Adrenal gland (tissue), 12 donors: ENCODE measurements around the gene FAM131C. TPM values are rescaled to one million over a fixed set of nuclear protein-coding genes. Genes with fewer than 3 reads are reported as not detected.

Experiments used
- DNase-seq, 7 donors: peaks; one replicate each; pipeline ENCODE4 v3.0.0-alpha.2; 2019 to 2020
- H3K27ac ChIP-seq, 5 donors: fragments of 200-600 bp; sonication (generic) in 4 of 5; 1 replicate in 3 of 5; 2 replicates in 2 of 5; pipeline versions ENCODE4 v1.5.1 to v1.8.0; 2016 to 2020; ENCODE audit warnings: mild to moderate bottlenecking in 1 of 5
- H3K27me3 ChIP-seq: fragments of 200-600 bp; 2 replicates; pipeline ENCODE4 v1.8.0; 2021
- H3K36me3 ChIP-seq, 2 donors: fragments of 200-600 bp; replicated peaks in 1 of 2; 1 replicate in 1 of 2; 2 replicates in 1 of 2; pipeline versions ENCODE4 v1.5.1 to v1.8.0; 2018 to 2022
- H3K4me1 ChIP-seq, 2 donors: fragments of 200-600 bp; replicated peaks in 1 of 2; 1 replicate in 1 of 2; 2 replicates in 1 of 2; pipeline versions ENCODE4 v1.5.1 to v1.8.0; 2018 to 2021
- H3K4me3 ChIP-seq, 4 donors: fragments of 200-600 bp; sonication (generic) in 3 of 4; one replicate each; pipeline ENCODE4 v1.5.1; 2016 to 2018
- H3K9me3 ChIP-seq, 3 donors: fragments of 200-600 bp; sonication (generic) in 1 of 3; replicated peaks in 1 of 3; 1 replicate in 2 of 3; 2 replicates in 1 of 3; pipeline versions ENCODE4 v1.5.1 to v1.8.0; 2016 to 2021
- CTCF ChIP-seq, 6 experiments: fragments of 450-650 bp in 4 of 6; fragments of 200-600 bp in 2 of 6; sonication (generic) in 1 of 6; IDR thresholded peaks; 1 replicate in 5 of 6; 2 replicates in 1 of 6; pipeline versions ENCODE4 v1.5.1 to v1.8.0; 2016 to 2021; ENCODE audit warnings: antibody characterized with exemption in 6 of 6, mild to moderate bottlenecking in 2 of 6, moderate library complexity in 1 of 6
- POLR2A ChIP-seq, 2 donors: fragments of 450-650 bp; IDR thresholded peaks; one replicate each; pipeline ENCODE4 v1.6.1; 2017; ENCODE audit warnings: antibody characterized with exemption in 2 of 2, mild to moderate bottlenecking in 2 of 2, moderate library complexity in 1 of 2
- WGBS, 4 donors: extraction: QIAGEN DNeasy Blood & Tissue Kit in 2 of 4; methylation state at CpG; one replicate each; pipeline versions ENCODE4 v1.1.5 to v1.1.7; 2013 to 2017; 5-methylcytosine and 5-hydroxymethylcytosine counted together
- intact Hi-C, 2 donors: fragments of 100-400 bp; cut with DNase I; formaldehyde crosslinking; loops; one replicate each; pipeline versions ENCODE4 v1.14.1 to v1.15.0; 2022 to 2023
- polyA plus RNA-seq, 3 donors: library from polyadenylated mRNA; stranded (reverse); fragments of 200-250 nt in 2 of 3; fragments of 350-450 nt in 1 of 3; fragmentation: Illumina TruSeq in 1 of 3; extraction: RNeasy Lipid Tissue Mini Kit (QIAGEN cat#74804) in 1 of 3; gene quantifications; one replicate each; pipeline ENCODE4 v1.2.3, GENCODE V29; 2013 to 2014
- total RNA-seq, 9 donors: library from RNA; depleted of rRNA in 4 of 9; stranded (reverse); fragments of >200 nt in 4 of 9; fragments of 120-200 nt in 1 of 9; fragmentation: NEBNext Ultra II Directional in 1 of 9; extraction: Animal tissue kit (Norgen Biotek cat#: 25700) in 1 of 9; gene quantifications; one replicate each; pipeline versions ENCODE4 v1.1.0 to v1.2.4, GENCODE V29; 2013 to 2023
- donor health status: healthy with polysubstance abuse.
- donor health status: Bipolar disorder and iron deficiency.
- donor health status: DM: yes; HTN: yes; CAD: no.
- donor health status: DM: no; HTN: no; CAD: no.
- donor health status: DM: no; HTN: no; CAD: no.
- donor health status: DM: yes; HTN: yes; CAD: no.

Gene FAM131C
- total and polyA plus RNA-seq, 12 donors, result 3.0 to 12.0 (median 4.9) TPM

GRCh38 chr1:16071614-16072013 is 1.8 kb downstream of the FAM131C start:
- WGBS, 4 donors, result 91 to 96% (median 94%) methylated on average over 5 to 6 of the region's 6 CpGs
- H3K27ac ChIP-seq, result no peak overlapping the region
- no peaks in the 10 kb centered on the region for H3K27me3 ChIP-seq
- peaks cover 40 to 55% of the 10 kb centered on the region in 2 donors for H3K4me1 ChIP-seq
- H3K9me3 ChIP-seq, result no peaks in the 10 kb centered on the region
- no peak for DNase-seq
- TF ChIP-seq POLR2A (IDR thresholded peaks at IDR 0.05) (no peak), CTCF (IDR thresholded peaks at IDR 0.05) (no peak)
- no peak overlapping the region for H3K4me3 ChIP-seq
- intact Hi-C loops, result no loop called here
- no peaks in the 10 kb centered on the region for H3K36me3 ChIP-seq

GRCh38 chr1:16070640-16071355 is 2.7 kb downstream of the FAM131C start:
- Histone ChIP-seq H3K36me3 (no peaks in the 10 kb centered on the region), H3K4me3 (no peak overlapping the region), H3K27me3 (no peaks in the 10 kb centered on the region), H3K27ac (no peak overlapping the region), H3K9me3 (no peaks in the 10 kb centered on the region), H3K4me1 (peaks cover 32 to 47% of the 10 kb centered on the region in 2 donors)
- intact Hi-C loops, result no loop called here
- 88 to 99% (median 95%) methylated on average over 7 to 9 of the region's 9 CpGs for WGBS, 4 donors
- TF ChIP-seq CTCF (IDR thresholded peaks at IDR 0.05) (no peak), POLR2A (IDR thresholded peaks at IDR 0.05) (no peak)
- DNase-seq, result no peak

GRCh38 chr1:16068356-16069270 is 4.8 kb downstream of the FAM131C start:
- Histone ChIP-seq H3K27ac (peak overlapping the region in 3 of 5 donors; percentile 57 to 83 (median 75)), H3K4me1 (peaks cover 24 to 36% of the 10 kb centered on the region in 2 donors), H3K36me3 (no peaks in the 10 kb centered on the region), H3K4me3 (no peak overlapping the region), H3K9me3 (no peaks in the 10 kb centered on the region), H3K27me3 (no peaks in the 10 kb centered on the region)
- no peak for TF ChIP-seq POLR2A (IDR thresholded peaks at IDR 0.05)
- TF ChIP-seq CTCF (IDR thresholded peaks at IDR 0.05), result no peak
- peak; percentile 80 to 95 (median 92) for DNase-seq
- 43 to 72% (median 49%) methylated on average over 5 to 11 of the region's 11 CpGs for WGBS, 4 donors
- intact Hi-C loops, result no loop called here

GRCh38 chr1:16067933-16068332 is 5.5 kb downstream of the FAM131C start:
- no peak overlapping the region for H3K4me3 ChIP-seq
- no peaks in the 10 kb centered on the region for H3K27me3 ChIP-seq
- TF ChIP-seq POLR2A (IDR thresholded peaks at IDR 0.05), result no peak
- 70 to 76% (median 73%) methylated on average over 9 to 13 of the region's 13 CpGs for WGBS, 4 donors
- peaks cover 19 to 33% of the 10 kb centered on the region in 2 donors for H3K4me1 ChIP-seq
- DNase-seq, result no peak
- intact Hi-C loops, result no loop called here
- no peaks in the 10 kb centered on the region for H3K36me3 ChIP-seq
- H3K27ac ChIP-seq, result peak overlapping the region in 2 of 5 donors; percentile 75 to 83
- no peaks in the 10 kb centered on the region for H3K9me3 ChIP-seq
